K562 (cell line): ENCODE data around the gene SUFU.

Experiments used
- TAF1 ChIP-seq: IDR thresholded peaks from 2 replicates; pipeline ENCODE4 v1.6.1; 2011; ENCODE audit warnings: mild to moderate bottlenecking, low read length, moderate library complexity; ENCODE audit not compliant: insufficient read depth, control insufficient read depth, severe bottlenecking; ENCODE audit errors: extremely low read depth
- TF ChIP-seq, protein P1 (sequence below), 3 experiments: IDR thresholded peaks in 2 of 3; conservative IDR thresholded peaks in 1 of 3; 2 replicates each; pipeline ENCODE4 v1.5.1; 2011 to 2012; ENCODE audit warnings: low read length in 3 of 3, mild to moderate bottlenecking in 3 of 3, control low read depth in 2 of 3, improper control_type of control experiment in 1 of 3, inconsistent platforms in 1 of 3, low read depth in 1 of 3, mixed read lengths in 1 of 3, moderate library complexity in 1 of 3; ENCODE audit not compliant: insufficient read depth in 2 of 3

DNA sequence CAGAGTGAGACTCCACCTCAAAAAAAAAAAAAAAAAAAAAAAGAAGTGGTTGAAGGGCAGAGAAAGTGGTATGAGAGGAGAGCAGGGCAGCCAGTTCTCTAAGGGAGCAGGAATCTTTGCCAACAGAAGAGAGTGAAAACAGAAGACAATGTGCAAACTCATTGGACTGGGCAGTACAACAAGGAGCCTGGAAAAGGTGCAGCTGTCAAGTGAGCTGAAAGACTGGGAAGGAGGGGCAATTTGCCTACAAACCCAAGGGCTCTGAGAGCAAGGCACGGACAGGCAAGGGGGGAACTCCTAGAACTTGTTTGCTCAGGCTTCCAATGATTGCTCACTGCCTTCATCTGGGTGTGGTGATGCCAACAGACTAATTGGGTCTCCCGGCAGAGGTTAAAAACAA, 10.8 kb upstream of the SUFU start:
- TF ChIP-seq, protein P1, sequence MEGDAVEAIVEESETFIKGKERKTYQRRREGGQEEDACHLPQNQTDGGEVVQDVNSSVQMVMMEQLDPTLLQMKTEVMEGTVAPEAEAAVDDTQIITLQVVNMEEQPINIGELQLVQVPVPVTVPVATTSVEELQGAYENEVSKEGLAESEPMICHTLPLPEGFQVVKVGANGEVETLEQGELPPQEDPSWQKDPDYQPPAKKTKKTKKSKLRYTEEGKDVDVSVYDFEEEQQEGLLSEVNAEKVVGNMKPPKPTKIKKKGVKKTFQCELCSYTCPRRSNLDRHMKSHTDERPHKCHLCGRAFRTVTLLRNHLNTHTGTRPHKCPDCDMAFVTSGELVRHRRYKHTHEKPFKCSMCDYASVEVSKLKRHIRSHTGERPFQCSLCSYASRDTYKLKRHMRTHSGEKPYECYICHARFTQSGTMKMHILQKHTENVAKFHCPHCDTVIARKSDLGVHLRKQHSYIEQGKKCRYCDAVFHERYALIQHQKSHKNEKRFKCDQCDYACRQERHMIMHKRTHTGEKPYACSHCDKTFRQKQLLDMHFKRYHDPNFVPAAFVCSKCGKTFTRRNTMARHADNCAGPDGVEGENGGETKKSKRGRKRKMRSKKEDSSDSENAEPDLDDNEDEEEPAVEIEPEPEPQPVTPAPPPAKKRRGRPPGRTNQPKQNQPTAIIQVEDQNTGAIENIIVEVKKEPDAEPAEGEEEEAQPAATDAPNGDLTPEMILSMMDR (IDR thresholded peaks at IDR 0.05 in 2 of 3, conservative IDR thresholded peaks at IDR 0.05 in 1 of 3; ENCODE audit: insufficient read depth in 2 of 3, low read depth in 1 of 3, low read length in 3 of 3), result no peak
- no peak for TF ChIP-seq TAF1
